Hippocampal formation (tissue), 2 donors: ENCODE results near the gene SPAST.
A peak's percentile ranks its signal among the peaks of the same experiment; 100 is the strongest.
"Not testable (repeated sequence)": the region's sequence is repeated elsewhere in the genome, so short reads cannot be mapped to it uniquely, and the experiment has no call there.

ENCODE experiments used
- DNase-seq, 2 donors: peaks; one replicate each; lab custom pipeline; 2025; lab: John Stamatoyannopoulos, UW

SPAST gene

GRCh38 chr2:32128636-32129035 is 65.3 kb downstream of the SPAST start:
- no peak for DNase-seq

- DNase-seq, result no peak
These were observed 65.7 kb downstream of the SPAST start for GRCh38 chr2:32129086-32129485.

GRCh38 chr2:32135409-32135808 is 72.1 kb downstream of the SPAST start:
- DNase-seq, result peak in 1 of 2 donors; percentile 1

GRCh38 chr2:32136097-32136496 is 72.7 kb downstream of the SPAST start:
- DNase-seq, result no peak

- not testable (repeated sequence) for DNase-seq
These were observed 88.2 kb downstream of the SPAST start for GRCh38 chr2:32151544-32151943.

- no peak for DNase-seq
These were observed 96.3 kb downstream of the SPAST start for GRCh38 chr2:32159678-32160077.

GRCh38 chr2:32161296-32161695 is 97.9 kb downstream of the SPAST start:
- no peak for DNase-seq

GRCh38 chr2:32164254-32164653 is 100.9 kb downstream of the SPAST start:
- not testable (repeated sequence) for DNase-seq

GRCh38 chr2:32165027-32165347 is 101.6 kb downstream of the SPAST start:
- DNase-seq, result not testable (repeated sequence)

- no peak for DNase-seq
These were observed 102.8 kb downstream of the SPAST start for GRCh38 chr2:32166115-32166574.

- DNase-seq, result no peak
These were observed 105.2 kb downstream of the SPAST start for GRCh38 chr2:32168513-32168912.

- no peak for DNase-seq
These were observed 109.5 kb downstream of the SPAST start for GRCh38 chr2:32172870-32173269.

GRCh38 chr2:32182667-32183066 is 119.3 kb downstream of the SPAST start:
- no peak for DNase-seq

GRCh38 chr2:32189011-32189410 is 125.7 kb downstream of the SPAST start:
- DNase-seq, result no peak

GRCh38 chr2:32192418-32192817 is 129.1 kb downstream of the SPAST start:
- no peak for DNase-seq

- DNase-seq, result no peak
These were observed 137.5 kb downstream of the SPAST start for GRCh38 chr2:32200814-32201213.

- not testable (repeated sequence) for DNase-seq
These were observed 140.1 kb downstream of the SPAST start for GRCh38 chr2:32203428-32203827.
